DND-41 (cell line): ENCODE results near the gene NR2F1-AS1.
"Not testable (repeated sequence)": the region's sequence is repeated elsewhere in the genome, so short reads cannot be mapped to it uniquely, and the experiment has no call there.

Experiments
- ATAC-seq: fragments of 200-7000 bp; cut with Tn5 transposase; 3 replicates; pipeline ENCODE4 v1.9.1; 2021; ENCODE audit warnings: low read depth; ENCODE audit not compliant: insufficient read depth
- DNase-seq: peaks from one replicate; pipeline ENCODE4 v3.0.0-alpha.2; 2020
- H2AFZ ChIP-seq: 2 replicates; pipeline ENCODE4 v1.6.0; 2012; ENCODE audit warnings: low read depth, low read length
- H3K27ac ChIP-seq: 2 replicates; pipeline ENCODE4 v1.5.1; 2012; ENCODE audit warnings: low read length, inconsistent platforms
- H3K27me3 ChIP-seq: fragments of 200-600 bp; sonication (generic); 2 replicates; pipeline ENCODE4 v1.6.0; 2012; ENCODE audit warnings: low read length, mild to moderate bottlenecking, inconsistent platforms; ENCODE audit not compliant: insufficient read depth, poor library complexity
- H3K36me3 ChIP-seq: 2 replicates; pipeline ENCODE4 v1.5.1; 2012; ENCODE audit warnings: low read length, inconsistent platforms; ENCODE audit not compliant: insufficient read depth
- H3K4me1 ChIP-seq: 2 replicates; pipeline ENCODE4 v1.5.1; 2012; ENCODE audit warnings: mild to moderate bottlenecking, low read length; ENCODE audit not compliant: insufficient read depth
- H3K4me2 ChIP-seq: 2 replicates; pipeline ENCODE4 v1.6.0; 2012; ENCODE audit warnings: mild to moderate bottlenecking, moderate library complexity, low read length, inconsistent platforms; ENCODE audit not compliant: insufficient read depth
- H3K4me3 ChIP-seq, 2 experiments: fragments of 200-600 bp in 1 of 2; shearing (Covaris generic) in 1 of 2; 2 replicates each; pipeline ENCODE4 v1.5.1; 2012 to 2016; ENCODE audit warnings: inconsistent platforms in 2 of 2, low read length in 2 of 2, mild to moderate bottlenecking in 2 of 2, low read depth in 1 of 2, moderate library complexity in 1 of 2
- H3K79me2 ChIP-seq: 2 replicates; pipeline ENCODE4 v1.6.0; 2012; ENCODE audit warnings: low read length, inconsistent platforms; ENCODE audit not compliant: insufficient read depth
- H3K9ac ChIP-seq: 2 replicates; pipeline ENCODE4 v1.6.0; 2012; ENCODE audit warnings: low read depth, mild to moderate bottlenecking, inconsistent platforms, low read length, moderate library complexity
- H3K9me3 ChIP-seq: 2 replicates; pipeline ENCODE4 v1.5.1; 2012; ENCODE audit warnings: low read length, moderate library complexity, mild to moderate bottlenecking, inconsistent platforms; ENCODE audit not compliant: insufficient read depth, severe bottlenecking
- H4K20me1 ChIP-seq: 2 replicates; pipeline ENCODE4 v1.6.0; 2012; ENCODE audit warnings: low read length; ENCODE audit not compliant: insufficient read depth
- CTCF ChIP-seq: IDR thresholded peaks from 2 replicates; pipeline ENCODE4 v1.5.1; 2012; ENCODE audit warnings: borderline replicate concordance, low read length, moderate library complexity, mild to moderate bottlenecking; ENCODE audit not compliant: poor library complexity, severe bottlenecking; ENCODE audit errors: extremely low read depth
- EZH2 ChIP-seq: IDR thresholded peaks from 3 replicates; pipeline ENCODE4 v1.6.1; 2012; ENCODE audit warnings: borderline replicate concordance, low read depth, mild to moderate bottlenecking, moderate library complexity, low read length, inconsistent platforms; ENCODE audit not compliant: severe bottlenecking

The NR2F1-AS1 gene

GRCh38 chr5:93394301-93394700, 186.7 kb downstream of the NR2F1-AS1 start:
- H3K36me3 ChIP-seq = no peaks in the 10 kb centered on the region
- ATAC-seq = no peak
- no peak for DNase-seq
- H3K9ac ChIP-seq = no peak overlapping the region
- H3K79me2 ChIP-seq = no peaks in the 10 kb centered on the region
- peaks cover 3% of the 10 kb centered on the region for H3K9me3 ChIP-seq
- no peak overlapping the region for H3K27ac ChIP-seq
- no peak overlapping the region for H2AFZ ChIP-seq
- TF ChIP-seq EZH2 = no peak
- no peak for TF ChIP-seq CTCF
- H3K27me3 ChIP-seq = no peaks in the 10 kb centered on the region
- H3K4me3 ChIP-seq = no peak overlapping the region
- H4K20me1 ChIP-seq = no peaks in the 10 kb centered on the region
- H3K4me1 ChIP-seq = no peaks in the 10 kb centered on the region
- no peak overlapping the region for H3K4me2 ChIP-seq

GRCh38 chr5:93391169-93391568, 189.8 kb downstream of the NR2F1-AS1 start:
- not testable (repeated sequence) for ATAC-seq, DNase-seq, H3K9ac ChIP-seq, H3K9me3 ChIP-seq, H3K27ac ChIP-seq, H3K27me3 ChIP-seq, H3K4me2 ChIP-seq, H3K4me1 ChIP-seq, H2AFZ ChIP-seq, H3K79me2 ChIP-seq, H3K4me3 ChIP-seq, H4K20me1 ChIP-seq, H3K36me3 ChIP-seq

- Histone ChIP-seq H3K4me2 (no peak overlapping the region), H3K9ac (no peak overlapping the region), H2AFZ (no peak overlapping the region), H3K9me3 (no peaks in the 10 kb centered on the region), H4K20me1 (no peaks in the 10 kb centered on the region), H3K36me3 (no peaks in the 10 kb centered on the region), H3K4me3 (no peak overlapping the region), H3K4me1 (no peaks in the 10 kb centered on the region), H3K27ac (no peak overlapping the region), H3K27me3 (no peaks in the 10 kb centered on the region), H3K79me2 (no peaks in the 10 kb centered on the region)
- DNase-seq (no peak), ATAC-seq (no peak)
- TF ChIP-seq EZH2 = no peak
- TF ChIP-seq CTCF = no peak
These were observed 195.4 kb downstream of the NR2F1-AS1 start for GRCh38 chr5:93385655-93386054.

GRCh38 chr5:93384995-93385394, 196.0 kb downstream of the NR2F1-AS1 start:
- no peaks in the 10 kb centered on the region for H3K36me3 ChIP-seq
- no peaks in the 10 kb centered on the region for H3K4me1 ChIP-seq
- TF ChIP-seq EZH2 = no peak
- TF ChIP-seq CTCF = no peak

More at GRCh38 chr5:93384995-93385394, 196.0 kb downstream of the NR2F1-AS1 start:
- ATAC-seq (no peak), DNase-seq (no peak)
- no peak overlapping the region for H3K9ac ChIP-seq
- H3K9me3 ChIP-seq = no peaks in the 10 kb centered on the region
- H2AFZ ChIP-seq = no peak overlapping the region
- no peaks in the 10 kb centered on the region for H3K27me3 ChIP-seq
- no peaks in the 10 kb centered on the region for H4K20me1 ChIP-seq
- H3K4me3 ChIP-seq = no peak overlapping the region
- no peaks in the 10 kb centered on the region for H3K79me2 ChIP-seq
- no peak overlapping the region for H3K27ac ChIP-seq
- H3K4me2 ChIP-seq = no peak overlapping the region
